T-cell (primary cell): ENCODE results near the gene PLCB1. TPM values are rescaled to one million over a fixed set of nuclear protein-coding genes. Genes with fewer than 3 reads are reported as not detected.

Source experiments
- ATAC-seq, 4 experiments: fragments of 200-7000 bp in 3 of 4; fragments of 150-1000 bp in 1 of 4; cut with Tn5 transposase; replicated peaks in 1 of 4; 1 replicate in 3 of 4; 2 replicates in 1 of 4; pipeline ENCODE4 v1.10.0; 2021; ENCODE audit warnings: moderate library complexity in 3 of 4, mild to moderate bottlenecking in 2 of 4, moderate number of reproducible peaks in 1 of 4
- CTCF ChIA-PET, 2 donors: fragments of 300-600 bp; sonication (Branson Sonifier 250); formaldehyde crosslinking; loops; one replicate each; lab custom pipeline; 2022; ENCODE audit warnings: antibody characterized with exemption in 2 of 2; lab: Charles Lee
- POLR2A ChIA-PET, 2 donors: fragments of 300-600 bp; sonication (Branson Sonifier 250); formaldehyde crosslinking; loops; one replicate each; lab custom pipeline; 2022; ENCODE audit warnings: antibody characterized with exemption in 2 of 2; lab: Charles Lee
- DNase-seq, 35 experiments: peaks; one replicate each; pipeline versions ENCODE4 v3.0.0 to v3.0.0-alpha.2; 2013 to 2023
- H3K27ac ChIP-seq: one replicate; pipeline ENCODE4 v1.5.1; 2013; ENCODE audit warnings: low read length
- H3K27me3 ChIP-seq, 2 experiments: replicated peaks in 1 of 2; 1 replicate in 1 of 2; 2 replicates in 1 of 2; pipeline versions ENCODE4 v1.6.1 to v1.7.0; 2013; ENCODE audit warnings: low read length in 1 of 2, mixed read lengths in 1 of 2; ENCODE audit not compliant: control insufficient read depth in 2 of 2, insufficient read depth in 2 of 2; ENCODE audit errors: extremely low read depth in 1 of 2
- H3K36me3 ChIP-seq, 2 donors: 1 replicate in 1 of 2; 2 replicates in 1 of 2; pipeline versions ENCODE4 v1.6.1 to v1.7.0; 2013; ENCODE audit warnings: low read length in 1 of 2; ENCODE audit not compliant: control insufficient read depth in 2 of 2, insufficient read depth in 1 of 2; ENCODE audit errors: extremely low read depth in 1 of 2
- H3K4me1 ChIP-seq, 2 experiments: 1 replicate in 1 of 2; 2 replicates in 1 of 2; pipeline versions ENCODE4 v1.6.1 to v1.7.0; 2013; ENCODE audit warnings: low read length in 2 of 2, mixed read lengths in 1 of 2; ENCODE audit not compliant: insufficient read depth in 2 of 2, control insufficient read depth in 1 of 2; ENCODE audit errors: extremely low read depth in 1 of 2
- H3K4me3 ChIP-seq, 2 donors: 1 replicate in 1 of 2; 2 replicates in 1 of 2; pipeline versions ENCODE4 v1.5.1 to v1.7.0; 2013; ENCODE audit warnings: mild to moderate bottlenecking in 2 of 2, low read length in 1 of 2, moderate library complexity in 1 of 2; ENCODE audit not compliant: control insufficient read depth in 1 of 2; ENCODE audit errors: extremely low read depth in 1 of 2
- H3K9me3 ChIP-seq: 2 replicates; pipeline ENCODE4 v1.7.0; 2013
- H3K27ac Mint-ChIP-seq, 2 donors: one replicate each; pipeline ENCODE4 v1.8.0; 2020 to 2021; ENCODE audit warnings: mild to moderate bottlenecking in 2 of 2, mixed read lengths in 2 of 2
- H3K27me3 Mint-ChIP-seq, 2 donors: one replicate each; pipeline ENCODE4 v1.8.0; 2021 to 2022; ENCODE audit warnings: mixed read lengths in 2 of 2
- H3K36me3 Mint-ChIP-seq: one replicate; pipeline ENCODE4 v1.8.0; 2021; ENCODE audit warnings: mixed read lengths
- H3K4me1 Mint-ChIP-seq, 3 donors: one replicate each; pipeline ENCODE4 v1.8.0; 2020 to 2022; ENCODE audit warnings: mixed read lengths in 3 of 3, mild to moderate bottlenecking in 1 of 3
- H3K4me3 Mint-ChIP-seq, 3 donors: one replicate each; pipeline ENCODE4 v1.8.0; 2020 to 2022; ENCODE audit warnings: mild to moderate bottlenecking in 3 of 3, mixed read lengths in 3 of 3, moderate library complexity in 3 of 3
- H3K9me3 Mint-ChIP-seq, 3 donors: one replicate each; pipeline ENCODE4 v1.8.0; 2020 to 2022; ENCODE audit warnings: mixed read lengths in 3 of 3
- WGBS: methylation state at CpG from one replicate; pipeline ENCODE4 v1.1.5; 2013; ENCODE audit warnings: missing lambda C conversion rate; ENCODE audit not compliant: insufficient coverage; 5-methylcytosine and 5-hydroxymethylcytosine counted together
- total RNA-seq, 35 experiments: library from RNA in 6 of 35; stranded (reverse) in 6 of 35; fragments of 120-200 nt in 1 of 35; gene quantifications; one replicate each; pipeline versions ENCODE4 v1.2.1 to v1.2.4 and lab custom pipeline; 2013 to 2026

PLCB1 gene
- total RNA-seq, 5 donors from 2014 or later (not counting 1 experiment from before 2014, with no cell fraction given) = 3.3 to 15.1 (median 7.4) TPM

DNA sequence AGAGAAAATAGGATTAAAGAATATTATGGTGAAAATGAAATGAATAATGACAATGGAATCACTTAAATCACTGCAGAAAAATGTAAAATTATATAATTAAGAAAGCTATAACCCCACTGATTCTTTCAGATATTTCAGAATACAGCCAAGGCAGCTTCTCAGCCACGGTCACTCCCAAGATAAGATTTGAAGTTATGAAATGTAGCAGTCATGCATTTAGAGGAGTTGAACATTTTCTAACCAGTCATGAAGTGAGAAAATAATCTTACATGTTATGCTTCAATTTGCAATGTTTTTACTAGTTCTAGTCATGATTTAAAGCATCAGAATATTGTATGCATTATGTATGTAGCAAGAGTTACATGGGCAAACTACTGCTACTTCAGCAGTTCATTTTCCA, 13.3 kb upstream of the PLCB1 start:
- H3K27ac Mint-ChIP-seq = no peak overlapping the region
- Histone ChIP-seq H3K4me3 (no peak overlapping the region), H3K27me3 (no peaks in the 10 kb centered on the region), H3K9me3 (no peaks in the 10 kb centered on the region), H3K4me1 (no peaks in the 10 kb centered on the region), H3K36me3 (no peaks in the 10 kb centered on the region), H3K27ac (no peak overlapping the region)
- WGBS = no CpG with 5 or more reads among the region's 1 CpG
- no peak overlapping the region for H3K4me3 Mint-ChIP-seq
- ATAC-seq = no peak
- no peaks in the 10 kb centered on the region for H3K9me3 Mint-ChIP-seq
- no peaks in the 10 kb centered on the region for H3K4me1 Mint-ChIP-seq
- H3K36me3 Mint-ChIP-seq = no peaks in the 10 kb centered on the region
- ChIA-PET CTCF (no interaction called here), POLR2A (no interaction called here)
- H3K27me3 Mint-ChIP-seq = peaks cover 4% of the 10 kb centered on the region in 2 donors
- DNase-seq = no peak

DNA sequence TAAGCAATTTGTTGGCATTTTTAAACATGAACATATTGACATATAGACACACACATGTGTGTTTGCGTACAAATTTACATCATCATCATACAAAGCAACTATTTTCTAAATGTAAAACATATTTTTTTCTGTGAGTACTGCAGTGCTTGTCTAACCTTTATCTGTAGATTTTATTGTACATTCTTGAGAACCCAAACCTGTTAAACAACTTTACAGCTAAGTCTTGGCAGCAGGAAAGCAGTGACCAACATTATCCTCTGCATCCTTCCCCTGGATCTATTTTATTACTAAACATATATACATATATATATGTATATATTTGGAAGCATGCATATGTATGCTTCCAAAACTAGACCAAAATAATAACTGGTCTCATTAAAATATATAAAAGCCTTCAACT, 10.4 kb upstream of the PLCB1 start:
- H3K9me3 Mint-ChIP-seq = no peaks in the 10 kb centered on the region
- no peaks in the 10 kb centered on the region for H3K4me1 Mint-ChIP-seq
- H3K4me3 Mint-ChIP-seq = no peak overlapping the region
- no peaks in the 10 kb centered on the region for H3K36me3 ChIP-seq
- no peaks in the 10 kb centered on the region for H3K36me3 Mint-ChIP-seq
- ChIA-PET CTCF (interaction anchor here in 1 of 2 donors (0.5 kb wide), 1 partner anchor 213 kb away, joined by 3 read pairs; no protein-coding TSS in a partner anchor), POLR2A (no interaction called here)
- peaks cover 0 to 6% of the 10 kb centered on the region in 2 donors for H3K27me3 Mint-ChIP-seq
- no peak overlapping the region for H3K4me3 ChIP-seq
- no peaks in the 10 kb centered on the region for H3K4me1 ChIP-seq
- no peak overlapping the region for H3K27ac ChIP-seq
- WGBS = no CpG with 5 or more reads among the region's 1 CpG
- H3K27ac Mint-ChIP-seq = no peak overlapping the region
- ATAC-seq (no peak), DNase-seq (no peak)
- no peaks in the 10 kb centered on the region for H3K27me3 ChIP-seq
- H3K9me3 ChIP-seq = no peaks in the 10 kb centered on the region

DNA sequence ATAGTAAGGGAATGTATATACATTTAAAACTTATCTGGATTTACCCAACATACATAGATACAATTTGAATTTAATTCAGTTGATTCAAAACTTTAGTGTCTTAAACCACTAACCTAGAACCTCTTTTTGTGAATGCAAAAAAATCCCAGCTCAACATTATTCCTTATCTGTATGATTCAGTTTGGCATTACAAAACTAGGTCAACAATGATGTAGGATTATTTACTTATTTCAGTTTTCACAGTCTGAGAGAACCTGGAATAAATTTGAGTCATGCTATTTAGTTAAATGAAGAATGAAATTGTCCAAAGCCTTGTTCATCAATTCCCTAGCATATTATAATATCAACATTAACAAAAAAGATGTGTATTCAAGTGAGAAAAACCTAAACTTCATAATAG, 7.4 kb upstream of the PLCB1 start:
- H3K27me3 Mint-ChIP-seq = peaks cover under 1 to 12% of the 10 kb centered on the region in 2 donors
- H3K27ac ChIP-seq = no peak overlapping the region
- no peaks in the 10 kb centered on the region for H3K36me3 ChIP-seq
- ChIA-PET POLR2A (no interaction called here), CTCF (interaction anchor here in 1 of 2 donors (1.7 kb wide), 1 partner anchor 264 kb away, joined by 3 read pairs; no protein-coding TSS in a partner anchor)
- no peaks in the 10 kb centered on the region for H3K4me1 ChIP-seq
- no peaks in the 10 kb centered on the region for H3K4me1 Mint-ChIP-seq
- no peaks in the 10 kb centered on the region for H3K9me3 ChIP-seq
- ATAC-seq (no peak), DNase-seq (no peak)
- no peaks in the 10 kb centered on the region for H3K9me3 Mint-ChIP-seq
- H3K36me3 Mint-ChIP-seq = no peaks in the 10 kb centered on the region
- H3K4me3 ChIP-seq = no peak overlapping the region
- H3K4me3 Mint-ChIP-seq = no peak overlapping the region
- no peaks in the 10 kb centered on the region for H3K27me3 ChIP-seq
- no peak overlapping the region for H3K27ac Mint-ChIP-seq

DNA sequence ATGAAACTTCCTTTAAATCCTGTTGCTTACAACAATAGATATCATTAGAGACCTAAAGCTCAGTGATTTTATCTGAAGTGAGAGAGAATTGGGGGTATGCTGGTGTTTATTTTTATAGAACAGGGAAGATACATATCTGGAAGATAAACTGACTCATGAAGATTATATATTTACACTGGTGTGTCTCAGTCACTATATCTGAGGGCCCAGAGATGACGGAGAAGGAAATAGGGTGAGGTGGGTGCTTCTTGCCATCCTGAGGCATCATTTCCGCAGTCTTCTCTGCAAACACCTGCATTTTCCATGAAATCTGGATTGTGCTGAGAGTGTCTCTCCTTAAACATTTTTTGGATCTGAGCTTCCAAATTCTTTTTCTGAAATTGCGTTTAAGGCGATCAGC, 5.9 kb upstream of the PLCB1 start:
- POLR2A ChIA-PET = no interaction called here
- H3K27ac Mint-ChIP-seq = no peak overlapping the region
- no peaks in the 10 kb centered on the region for H3K36me3 ChIP-seq
- no peak overlapping the region for H3K4me3 Mint-ChIP-seq
- WGBS = no CpG with 5 or more reads among the region's 4 CpGs
- DNase-seq = no peak
- CTCF ChIA-PET = interaction anchor here in 1 of 2 donors (0.7 to 1.3 kb wide), 2 partner anchors 392 to 596 kb away, joined by 3 to 5 read pairs; no protein-coding TSS in a partner anchor
- H3K9me3 ChIP-seq = no peaks in the 10 kb centered on the region
- H3K27me3 ChIP-seq = no peaks in the 10 kb centered on the region
- no peaks in the 10 kb centered on the region for H3K9me3 Mint-ChIP-seq
- ATAC-seq = no peak
- no peak overlapping the region for H3K4me3 ChIP-seq
- peaks cover 4 to 16% of the 10 kb centered on the region in 2 donors for H3K27me3 Mint-ChIP-seq
- H3K4me1 Mint-ChIP-seq = no peaks in the 10 kb centered on the region
- H3K36me3 Mint-ChIP-seq = no peaks in the 10 kb centered on the region
- no peak overlapping the region for H3K27ac ChIP-seq
- no peaks in the 10 kb centered on the region for H3K4me1 ChIP-seq

DNA sequence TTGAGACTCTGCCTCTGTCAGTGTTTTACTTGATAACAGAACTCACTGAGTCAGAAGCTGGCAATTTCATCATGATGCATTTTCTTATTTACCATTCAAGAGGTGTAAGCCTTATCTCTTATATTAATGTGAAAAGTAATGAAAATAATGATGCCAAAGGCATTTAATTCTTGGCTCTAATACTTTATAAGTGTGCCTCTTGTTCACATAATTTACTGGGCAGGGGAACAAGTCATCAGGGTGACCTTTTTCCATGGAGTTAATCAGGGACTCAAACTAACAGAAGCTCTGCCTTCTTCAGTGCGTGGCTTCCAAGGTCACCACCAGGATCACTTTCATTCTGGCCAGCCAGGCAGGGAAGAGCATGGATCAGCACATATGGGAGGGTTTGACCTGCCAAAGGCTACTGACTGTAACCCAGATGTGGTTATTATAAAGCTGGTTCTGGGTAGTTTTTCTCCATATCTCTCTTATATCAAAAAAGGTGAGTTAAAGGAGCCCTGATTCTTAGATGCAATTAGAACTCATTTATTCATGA, 5.2 kb upstream of the PLCB1 start:
- Histone ChIP-seq H3K27ac (no peak overlapping the region), H3K36me3 (no peaks in the 10 kb centered on the region), H3K9me3 (no peaks in the 10 kb centered on the region), H3K4me3 (no peak overlapping the region), H3K27me3 (peaks cover 0 to 5% of the 10 kb centered on the region in 2 experiments), H3K4me1 (peaks cover 0 to 5% of the 10 kb centered on the region in 2 experiments)
- ATAC-seq (no peak), DNase-seq (no peak)
- peaks cover 6 to 21% of the 10 kb centered on the region in 2 donors for H3K27me3 Mint-ChIP-seq
- H3K9me3 Mint-ChIP-seq = no peaks in the 10 kb centered on the region
- no peaks in the 10 kb centered on the region for H3K36me3 Mint-ChIP-seq
- WGBS = 88% methylated on average over 1 of the region's 1 CpG
- ChIA-PET CTCF (interaction anchor here (0.6 to 1.9 kb wide), 4 partner anchors 181 to 595 kb away, joined by 3 to 7 read pairs (median 3); no protein-coding TSS in a partner anchor), POLR2A (interaction anchor here in 1 of 2 donors (0.5 to 0.6 kb wide), 3 partner anchors 82 to 290 kb away, joined by 3 to 4 read pairs (median 3); no protein-coding TSS in a partner anchor)
- no peak overlapping the region for H3K4me3 Mint-ChIP-seq
- peaks cover 4 to 6% (median 4%) of the 10 kb centered on the region in 3 donors for H3K4me1 Mint-ChIP-seq
- H3K27ac Mint-ChIP-seq = peak overlapping the region in 1 of 2 donors; percentile 39

DNA sequence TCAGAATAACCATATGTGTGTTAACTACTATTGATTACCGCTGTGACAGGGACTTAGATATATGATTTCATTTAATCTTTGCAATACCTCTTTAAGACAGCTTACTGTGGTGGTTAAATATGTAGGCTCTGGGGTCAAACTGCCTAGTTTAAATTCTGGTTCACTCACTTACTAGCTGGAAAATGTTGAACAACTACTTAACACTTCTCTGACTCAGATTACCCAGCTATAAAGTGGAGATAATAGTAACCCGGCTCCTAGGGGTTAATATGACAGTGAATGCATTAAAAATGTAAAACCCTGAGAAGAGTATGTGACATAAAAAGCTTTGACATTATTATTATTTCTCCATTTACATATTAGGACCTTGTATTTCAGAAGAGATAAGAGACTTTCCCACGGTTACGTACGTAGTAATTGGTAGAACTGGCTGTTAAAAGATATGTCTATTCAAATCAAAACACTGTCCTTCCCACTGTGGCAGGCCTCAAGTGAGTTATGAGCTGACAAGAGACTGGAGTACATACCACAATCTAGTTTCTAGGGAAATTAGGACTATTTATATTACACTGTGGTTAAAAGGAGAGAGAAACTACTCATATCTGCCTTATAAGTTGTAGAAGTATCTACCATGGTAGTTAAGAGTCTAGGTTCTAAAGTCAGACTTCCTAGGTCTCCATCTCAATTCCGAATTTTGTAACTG, 4.4 kb upstream of the PLCB1 start:
- no CpG with 5 or more reads among the region's 6 CpGs for WGBS
- Mint-ChIP-seq H3K27me3 (peaks cover 6 to 21% of the 10 kb centered on the region in 2 donors), H3K27ac (no peak overlapping the region), H3K4me3 (no peak overlapping the region), H3K4me1 (peaks cover 4 to 7% (median 4%) of the 10 kb centered on the region in 3 donors), H3K9me3 (no peaks in the 10 kb centered on the region), H3K36me3 (no peaks in the 10 kb centered on the region)
- H3K9me3 ChIP-seq = no peaks in the 10 kb centered on the region
- ChIA-PET POLR2A (interaction anchor here in 1 of 2 donors (0.5 to 0.6 kb wide), 3 partner anchors 81 to 290 kb away, joined by 3 to 4 read pairs (median 3); no protein-coding TSS in a partner anchor), CTCF (interaction anchor here (0.6 to 1.9 kb wide), 6 partner anchors 27 to 595 kb away, joined by 3 to 7 read pairs (median 4); no protein-coding TSS in a partner anchor)
- no peak for DNase-seq
- H3K36me3 ChIP-seq = no peaks in the 10 kb centered on the region
- ATAC-seq = no peak
- peaks cover 0 to 8% of the 10 kb centered on the region in 2 experiments for H3K4me1 ChIP-seq
- H3K4me3 ChIP-seq = no peak overlapping the region
- H3K27me3 ChIP-seq = peaks cover 0 to 5% of the 10 kb centered on the region in 2 experiments
- H3K27ac ChIP-seq = no peak overlapping the region
